ENCODE data around the gene NRN1.

GRCh38 chr6:6024220-6024619 lies 17.5 kb upstream of the NRN1 start:
- no peak for TF ChIP-seq CTCF (IDR thresholded peaks at IDR 0.05; ENCODE audit: low read depth, low read length)
- TF ChIP-seq EZH2phosphoT487 (IDR thresholded peaks at IDR 0.05; ENCODE audit: low read depth), result no peak
